Omental fat pad (tissue), 4 donors: Measurements from ENCODE around the gene GRM4. TPM values are rescaled to one million over a fixed set of nuclear protein-coding genes. Genes with fewer than 3 reads are reported as not detected.

ENCODE experiments used
- ATAC-seq: fragments of 150-250 bp; one replicate; pipeline ENCODE4 v1.9.1; 2016; ENCODE audit warnings: mild to moderate bottlenecking, moderate library complexity; ENCODE audit not compliant: low FRiP score
- DNase-seq: peaks from one replicate; pipeline ENCODE4 v3.0.0-alpha.2; 2019; ENCODE audit warnings: low spot score
- CTCF ChIP-seq, 3 donors: fragments of 450-650 bp; IDR thresholded peaks; one replicate each; pipeline ENCODE4 v1.5.1; 2016 to 2017; ENCODE audit warnings: antibody characterized with exemption in 3 of 3, mild to moderate bottlenecking in 3 of 3, moderate library complexity in 2 of 3
- total RNA-seq, 4 donors: library from RNA; depleted of rRNA; stranded (reverse); fragments of >200 nt; gene quantifications; one replicate each; pipeline ENCODE4 v1.1.0, GENCODE V29; 2016

GRM4 gene
- total RNA-seq, 4 donors from 2014 or later: 0.60 TPM; not detected in 3

DNA sequence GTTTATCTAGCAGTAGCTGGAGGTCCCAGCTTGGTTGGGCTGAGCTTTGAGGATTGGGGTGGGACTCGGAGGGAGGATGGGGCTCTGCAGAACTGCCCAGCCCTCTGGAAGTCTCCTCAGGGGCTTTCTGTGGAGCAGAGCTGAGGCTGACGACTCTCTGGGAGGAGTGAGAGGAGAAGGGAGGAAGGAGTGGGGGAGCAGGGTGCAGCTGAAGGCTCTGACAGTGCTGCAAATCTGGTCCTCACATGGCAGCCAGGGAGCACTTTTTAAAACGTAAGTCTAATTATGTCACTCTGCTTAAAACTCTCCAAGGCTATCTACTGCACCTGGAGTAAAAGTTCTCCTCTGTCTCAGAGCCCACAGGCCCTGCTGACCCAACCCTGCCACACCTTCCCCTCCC, 32.4 kb downstream of the GRM4 start:
- ATAC-seq (no peak), DNase-seq (no peak)
- no peak for TF ChIP-seq CTCF (IDR thresholded peaks at IDR 0.05)

- TF ChIP-seq CTCF (IDR thresholded peaks at IDR 0.05): no peak
- ATAC-seq: no peak
- no peak for DNase-seq
Measured at GRCh38 chr6:34112126-34112525, 33.8 kb downstream of the GRM4 start.

DNA sequence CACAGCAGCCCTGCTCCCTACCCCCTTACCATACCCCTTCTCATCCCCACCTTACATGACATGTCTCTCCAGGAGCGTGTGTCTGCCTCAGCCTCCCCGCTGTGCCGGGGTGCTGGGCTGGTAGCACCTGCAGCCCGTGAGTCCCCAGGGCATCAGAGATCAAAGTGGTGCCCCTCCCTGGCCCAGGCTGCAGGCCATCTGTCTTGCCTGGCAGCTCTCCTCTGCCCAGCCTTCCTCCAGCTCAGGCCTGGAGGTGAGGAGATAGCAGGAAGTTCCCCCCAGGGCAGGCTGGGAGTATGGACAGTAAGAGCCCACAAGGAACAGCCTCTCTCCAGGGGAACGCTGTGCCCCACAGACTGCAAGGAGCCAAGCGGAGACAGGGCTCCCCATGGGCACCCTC, 35.3 kb downstream of the GRM4 start:
- no peak for ATAC-seq

GRCh38 chr6:34108176-34108575, 37.7 kb downstream of the GRM4 start:
- no peak for TF ChIP-seq CTCF (IDR thresholded peaks at IDR 0.05)
- ATAC-seq: no peak

More for the DNA sequence above, 35.3 kb downstream of the GRM4 start:
- no peak for DNase-seq
- no peak for TF ChIP-seq CTCF (IDR thresholded peaks at IDR 0.05)

DNA sequence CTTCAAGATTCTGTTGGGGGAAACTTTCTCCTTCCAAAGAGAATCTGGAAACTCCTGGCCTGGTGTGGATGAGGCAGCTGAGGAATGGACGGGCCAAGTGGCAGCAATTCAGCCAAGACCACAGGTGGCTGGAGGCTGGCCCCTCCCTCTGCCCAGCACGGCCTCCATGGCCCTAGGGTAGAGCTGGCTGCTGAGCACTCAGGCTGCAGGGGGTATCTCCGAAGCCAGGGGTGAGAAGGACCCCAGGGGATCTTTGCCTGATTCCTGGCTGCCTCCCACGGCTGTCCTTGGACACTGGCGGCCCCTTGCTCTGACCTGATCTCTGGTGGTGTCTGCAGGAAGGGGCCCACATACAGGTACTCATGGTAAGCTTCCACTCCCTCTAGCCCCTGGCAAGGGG, 39.0 kb downstream of the GRM4 start:
- DNase-seq: no peak
- no peak for ATAC-seq
- no peak for TF ChIP-seq CTCF (IDR thresholded peaks at IDR 0.05)

More at GRCh38 chr6:34108176-34108575, 37.7 kb downstream of the GRM4 start:
- DNase-seq: no peak

- no peak for TF ChIP-seq CTCF (IDR thresholded peaks at IDR 0.05)
- DNase-seq (no peak), ATAC-seq (no peak)
Measured at GRCh38 chr6:34106421-34106820, 39.5 kb downstream of the GRM4 start.

DNA sequence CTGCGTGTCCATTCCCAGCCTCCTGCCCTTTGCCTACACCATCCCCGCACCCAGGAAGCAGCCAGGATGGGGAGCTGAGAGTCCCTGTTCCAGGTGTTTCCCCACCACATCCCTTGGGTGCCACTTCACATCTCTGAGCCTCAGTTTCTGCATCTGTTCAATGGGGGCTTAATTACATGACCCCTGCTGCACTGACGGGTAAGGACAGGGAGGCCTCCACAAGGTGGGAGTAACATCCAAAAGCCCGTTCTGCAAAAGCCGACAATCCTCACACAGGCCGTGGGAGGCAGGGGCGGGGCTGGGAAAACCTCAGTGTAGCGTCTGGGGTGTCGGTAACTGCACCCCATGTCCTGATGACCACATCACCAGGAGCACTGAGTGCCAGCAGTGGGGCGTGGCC, 41.3 kb downstream of the GRM4 start:
- TF ChIP-seq CTCF (IDR thresholded peaks at IDR 0.05): no peak
- DNase-seq: no peak
- ATAC-seq: no peak
